Measurements from ENCODE around the gene CLTA. TPM values are rescaled to one million over a fixed set of nuclear protein-coding genes. Genes with fewer than 3 reads are reported as not detected.

The CLTA gene
- total and polyA plus RNA-seq, 2 donors, result 131 to 199 TPM

- Histone ChIP-seq H3K4me1 (ENCODE audit: control insufficient read depth in 2 of 2, insufficient read depth in 2 of 2, low read length in 2 of 2) (peaks cover 16 to 24% of the 10 kb centered on the region in 2 donors), H3K27me3 (ENCODE audit: control insufficient read depth in 2 of 2, insufficient read depth in 1 of 2, low read length in 1 of 2) (peaks cover 0 to 2% of the 10 kb centered on the region in 2 donors), H3K36me3 (ENCODE audit: control insufficient read depth in 2 of 2, insufficient read depth in 2 of 2, low read length in 1 of 2) (peaks cover 3 to 15% of the 10 kb centered on the region in 2 donors), H3K27ac (ENCODE audit: low read depth in 1 of 2, low read length in 1 of 2) (peak overlapping the region; percentile 84 to 87), H3K4me3 (ENCODE audit: low read length in 2 of 2) (peak overlapping the region; percentile 90 to 96), H3K9me3 (ENCODE audit: control insufficient read depth in 2 of 2, insufficient read depth in 1 of 2, low read length in 1 of 2) (no peaks in the 10 kb centered on the region)
- DNase-seq (ENCODE audit: low read depth in 6 of 9, low spot score in 9 of 9), result peak in 6 of 9 donors; percentile 6 to 55 (median 33)
- WGBS, result under 1% methylated on average over 18 of the region's 18 CpGs
Observed at GRCh38 chr9:36191290-36191645, 547 bp downstream of the CLTA start.

DNA sequence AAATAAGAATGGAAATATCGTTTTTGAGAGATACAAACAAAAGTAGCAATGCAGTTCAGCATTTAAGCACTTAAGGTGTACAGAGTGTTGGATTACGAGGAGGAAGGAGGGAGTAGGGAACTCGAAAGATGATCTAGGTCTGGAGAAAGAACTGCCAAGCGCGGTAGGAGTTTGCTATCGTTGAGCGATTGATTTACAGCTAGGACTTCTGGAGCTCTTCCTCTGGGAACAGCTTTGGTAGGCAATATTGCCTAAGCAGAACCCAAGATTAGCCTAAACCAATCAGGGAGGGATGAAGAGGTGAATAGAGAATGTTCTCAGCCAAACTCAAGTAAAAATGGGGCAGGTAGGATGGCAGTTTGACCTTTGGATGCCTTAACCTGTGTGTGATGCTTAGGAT, 965 bp downstream of the CLTA start:
- WGBS, result 6% methylated on average over 7 of the region's 7 CpGs
- H3K4me1 ChIP-seq (ENCODE audit: control insufficient read depth in 2 of 2, insufficient read depth in 2 of 2, low read length in 2 of 2), result peaks cover 16 to 24% of the 10 kb centered on the region in 2 donors
- peak overlapping the region; percentile 90 to 96 for H3K4me3 ChIP-seq (ENCODE audit: low read length in 2 of 2)
- no peaks in the 10 kb centered on the region for H3K9me3 ChIP-seq (ENCODE audit: control insufficient read depth in 2 of 2, insufficient read depth in 1 of 2, low read length in 1 of 2)
- peaks cover 0 to 2% of the 10 kb centered on the region in 2 donors for H3K27me3 ChIP-seq (ENCODE audit: control insufficient read depth in 2 of 2, insufficient read depth in 1 of 2, low read length in 1 of 2)
- H3K36me3 ChIP-seq (ENCODE audit: control insufficient read depth in 2 of 2, insufficient read depth in 2 of 2, low read length in 1 of 2), result peaks cover 4 to 18% of the 10 kb centered on the region in 2 donors
- no peak for DNase-seq (ENCODE audit: low read depth in 6 of 9, low spot score in 9 of 9)
- H3K27ac ChIP-seq (ENCODE audit: low read depth in 1 of 2, low read length in 1 of 2), result peak overlapping the region in 1 of 2 donors; percentile 84

GRCh38 chr9:36192196-36192595, 1.5 kb downstream of the CLTA start:
- Histone ChIP-seq H3K27ac (ENCODE audit: low read depth in 1 of 2, low read length in 1 of 2) (no peak overlapping the region), H3K9me3 (ENCODE audit: control insufficient read depth in 2 of 2, insufficient read depth in 1 of 2, low read length in 1 of 2) (no peaks in the 10 kb centered on the region), H3K36me3 (ENCODE audit: control insufficient read depth in 2 of 2, insufficient read depth in 2 of 2, low read length in 1 of 2) (peaks cover 8 to 22% of the 10 kb centered on the region in 2 donors), H3K4me1 (ENCODE audit: control insufficient read depth in 2 of 2, insufficient read depth in 2 of 2, low read length in 2 of 2) (peaks cover 16 to 24% of the 10 kb centered on the region in 2 donors), H3K4me3 (ENCODE audit: low read length in 2 of 2) (peak overlapping the region; percentile 90 to 96), H3K27me3 (ENCODE audit: control insufficient read depth in 2 of 2, insufficient read depth in 1 of 2, low read length in 1 of 2) (peaks cover 0 to 2% of the 10 kb centered on the region in 2 donors)
- no peak for DNase-seq (ENCODE audit: low read depth in 6 of 9, low spot score in 9 of 9)
- WGBS, result 87% methylated on average over 4 of the region's 4 CpGs

DNA sequence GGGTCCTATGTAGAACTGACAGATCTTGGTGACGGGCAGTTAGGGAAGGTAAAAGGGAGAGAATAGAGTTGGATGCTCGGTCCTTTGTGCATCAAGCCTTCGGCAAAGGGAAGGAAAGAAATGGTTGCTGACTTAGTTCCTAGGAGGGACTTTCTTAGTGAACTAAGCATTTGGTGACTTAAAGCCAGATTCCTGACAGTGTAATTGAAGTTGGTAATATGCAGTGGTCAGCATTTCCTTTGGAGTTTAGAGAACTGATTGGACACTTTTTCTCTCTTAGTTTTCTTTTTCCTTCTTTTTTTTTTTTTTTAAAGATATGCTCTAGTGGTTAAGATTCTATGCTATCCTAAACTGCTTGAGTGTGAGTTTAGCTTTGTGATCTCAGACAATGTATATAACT, 2.3 kb downstream of the CLTA start:
- H3K4me3 ChIP-seq (ENCODE audit: low read length in 2 of 2), result peak overlapping the region; percentile 15 to 23
- DNase-seq (ENCODE audit: low read depth in 6 of 9, low spot score in 9 of 9), result no peak
- 93% methylated on average over 3 of the region's 3 CpGs for WGBS

DNA sequence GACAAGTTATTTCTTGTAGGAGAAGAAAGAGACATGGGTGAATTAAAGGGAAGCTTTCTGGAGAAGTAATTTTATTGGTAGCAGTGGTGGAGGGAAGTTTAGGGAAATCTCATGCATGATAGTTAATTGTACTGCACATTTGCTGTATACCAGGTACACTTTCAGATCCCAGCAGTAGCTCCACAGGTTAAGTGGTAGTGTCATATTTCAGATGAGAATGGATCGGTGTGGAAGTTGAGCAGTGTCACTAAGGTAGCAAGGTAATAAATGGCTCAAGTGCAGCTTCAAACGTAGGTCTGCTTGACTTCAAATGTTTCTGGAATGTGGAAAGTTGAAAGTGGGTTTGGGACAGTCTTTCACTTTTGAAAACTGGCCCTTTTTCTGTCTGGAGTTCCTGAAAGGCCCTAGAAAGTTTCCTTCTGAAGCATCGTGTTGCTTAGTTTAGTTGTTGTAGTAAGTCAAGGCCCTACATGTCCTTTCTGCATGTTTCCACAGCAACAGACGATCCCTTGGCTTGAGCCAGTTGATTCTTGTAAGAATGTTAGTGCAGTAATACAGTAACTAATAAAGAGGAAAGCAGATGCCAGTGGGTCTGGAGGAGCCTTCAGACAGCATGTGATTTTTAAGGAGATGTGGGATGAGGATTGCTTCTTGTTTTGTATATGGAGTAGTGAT, 3.7 kb downstream of the CLTA start:
- Histone ChIP-seq H3K4me3 (ENCODE audit: low read length in 2 of 2) (no peak overlapping the region), H3K36me3 (ENCODE audit: control insufficient read depth in 2 of 2, insufficient read depth in 2 of 2, low read length in 1 of 2) (peaks cover 23 to 36% of the 10 kb centered on the region in 2 donors), H3K27ac (ENCODE audit: low read depth in 1 of 2, low read length in 1 of 2) (peak overlapping the region in 1 of 2 donors; percentile 63), H3K9me3 (ENCODE audit: control insufficient read depth in 2 of 2, insufficient read depth in 1 of 2, low read length in 1 of 2) (no peaks in the 10 kb centered on the region), H3K4me1 (ENCODE audit: control insufficient read depth in 2 of 2, insufficient read depth in 2 of 2, low read length in 2 of 2) (peaks cover 16 to 24% of the 10 kb centered on the region in 2 donors), H3K27me3 (ENCODE audit: control insufficient read depth in 2 of 2, insufficient read depth in 1 of 2, low read length in 1 of 2) (no peaks in the 10 kb centered on the region)
- WGBS, result 93% methylated on average over 4 of the region's 4 CpGs
- DNase-seq (ENCODE audit: low read depth in 6 of 9, low spot score in 9 of 9), result no peak

More for the DNA sequence above, 2.3 kb downstream of the CLTA start:
- peaks cover 0 to 2% of the 10 kb centered on the region in 2 donors for H3K27me3 ChIP-seq (ENCODE audit: control insufficient read depth in 2 of 2, insufficient read depth in 1 of 2, low read length in 1 of 2)
- peak overlapping the region in 1 of 2 donors; percentile 14 for H3K27ac ChIP-seq (ENCODE audit: low read depth in 1 of 2, low read length in 1 of 2)
- peaks cover 16 to 24% of the 10 kb centered on the region in 2 donors for H3K4me1 ChIP-seq (ENCODE audit: control insufficient read depth in 2 of 2, insufficient read depth in 2 of 2, low read length in 2 of 2)
- H3K36me3 ChIP-seq (ENCODE audit: control insufficient read depth in 2 of 2, insufficient read depth in 2 of 2, low read length in 1 of 2), result peaks cover 9 to 24% of the 10 kb centered on the region in 2 donors
- H3K9me3 ChIP-seq (ENCODE audit: control insufficient read depth in 2 of 2, insufficient read depth in 1 of 2, low read length in 1 of 2), result no peaks in the 10 kb centered on the region

DNA sequence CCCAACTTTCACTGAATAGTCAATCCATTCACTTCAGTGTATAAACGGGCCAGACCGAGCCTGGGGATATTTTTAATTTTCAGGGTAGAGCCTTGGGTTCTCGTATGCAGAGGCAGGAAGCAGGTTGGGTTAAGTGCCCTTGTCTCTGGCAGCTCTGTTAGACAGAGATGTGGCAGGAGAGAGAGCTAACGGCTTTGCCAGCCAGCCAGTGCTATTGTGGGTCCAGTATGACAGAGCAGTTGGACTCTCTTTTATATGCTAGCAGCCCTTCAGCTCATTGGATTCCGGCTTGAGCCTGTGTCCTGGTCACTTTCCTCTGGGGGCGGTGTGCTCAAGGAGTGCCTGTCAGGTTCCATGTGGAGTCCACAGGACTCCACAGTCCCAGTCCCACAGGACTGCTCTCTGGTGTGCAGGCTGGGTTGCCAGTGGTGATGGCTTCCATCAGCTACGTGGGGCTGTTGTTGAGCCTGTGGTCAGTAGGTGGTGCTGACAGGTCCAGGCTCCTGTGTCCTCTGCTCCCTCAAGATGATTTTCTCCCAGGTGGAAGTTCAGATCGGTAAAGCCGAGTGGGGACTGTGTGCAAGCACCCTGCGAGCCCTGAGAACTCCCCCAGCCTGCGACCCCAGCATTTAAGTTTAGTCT, 14.3 kb downstream of the CLTA start:
- no peak overlapping the region for H3K27ac ChIP-seq (ENCODE audit: low read depth in 1 of 2, low read length in 1 of 2)
- no peaks in the 10 kb centered on the region for H3K9me3 ChIP-seq (ENCODE audit: control insufficient read depth in 2 of 2, insufficient read depth in 1 of 2, low read length in 1 of 2)
- H3K4me1 ChIP-seq (ENCODE audit: control insufficient read depth in 2 of 2, insufficient read depth in 2 of 2, low read length in 2 of 2), result no peaks in the 10 kb centered on the region
- no peak overlapping the region for H3K4me3 ChIP-seq (ENCODE audit: low read length in 2 of 2)
- no peak for DNase-seq (ENCODE audit: low read depth in 6 of 9, low spot score in 9 of 9)
- no peaks in the 10 kb centered on the region for H3K27me3 ChIP-seq (ENCODE audit: control insufficient read depth in 2 of 2, insufficient read depth in 1 of 2, low read length in 1 of 2)
- H3K36me3 ChIP-seq (ENCODE audit: control insufficient read depth in 2 of 2, insufficient read depth in 2 of 2, low read length in 1 of 2), result peaks cover 72 to 94% of the 10 kb centered on the region in 2 donors
- WGBS, result 98% methylated on average over 11 of the region's 11 CpGs

- Histone ChIP-seq H3K27me3 (ENCODE audit: control insufficient read depth in 2 of 2, insufficient read depth in 1 of 2, low read length in 1 of 2) (no peaks in the 10 kb centered on the region), H3K36me3 (ENCODE audit: control insufficient read depth in 2 of 2, insufficient read depth in 2 of 2, low read length in 1 of 2) (peaks cover 79 to 94% of the 10 kb centered on the region in 2 donors), H3K27ac (ENCODE audit: low read depth in 1 of 2, low read length in 1 of 2) (peak overlapping the region in 1 of 2 donors; percentile 21), H3K9me3 (ENCODE audit: control insufficient read depth in 2 of 2, insufficient read depth in 1 of 2, low read length in 1 of 2) (no peaks in the 10 kb centered on the region), H3K4me3 (ENCODE audit: low read length in 2 of 2) (no peak overlapping the region), H3K4me1 (ENCODE audit: control insufficient read depth in 2 of 2, insufficient read depth in 2 of 2, low read length in 2 of 2) (no peaks in the 10 kb centered on the region)
- WGBS, result 94% methylated on average over 4 of the region's 4 CpGs
- no peak for DNase-seq (ENCODE audit: low read depth in 6 of 9, low spot score in 9 of 9)
Observed at GRCh38 chr9:36207016-36207415, 16.3 kb downstream of the CLTA start.

DNA sequence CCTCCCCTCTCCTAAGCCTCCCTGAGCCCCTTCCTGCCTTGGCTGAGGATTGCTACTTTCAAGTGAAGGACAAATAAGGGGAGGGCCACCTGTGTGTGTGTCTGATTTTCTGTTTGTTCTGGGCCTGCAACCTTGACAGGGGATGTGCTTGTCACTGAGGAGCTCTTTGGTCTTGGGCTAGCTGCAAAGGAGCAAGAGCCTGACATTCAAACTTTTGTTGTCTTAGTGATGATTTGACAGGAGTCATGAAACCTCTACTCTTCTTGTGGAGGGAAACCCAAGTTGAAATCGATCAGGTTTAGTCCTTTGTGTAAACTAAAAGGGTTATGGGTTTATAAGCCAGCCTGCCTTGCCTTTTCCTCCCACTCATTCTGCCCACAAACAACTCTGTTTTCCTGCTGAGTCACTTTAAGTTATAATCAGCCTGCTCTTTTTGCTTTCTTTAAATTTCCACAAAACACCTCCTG, 16.9 kb downstream of the CLTA start:
- Histone ChIP-seq H3K4me1 (ENCODE audit: control insufficient read depth in 2 of 2, insufficient read depth in 2 of 2, low read length in 2 of 2) (no peaks in the 10 kb centered on the region), H3K27ac (ENCODE audit: low read depth in 1 of 2, low read length in 1 of 2) (no peak overlapping the region)
- 2% methylated on average over 1 of the region's 1 CpG for WGBS

GRCh38 chr9:36208521-36209253, 18.0 kb downstream of the CLTA start:
- H3K9me3 ChIP-seq (ENCODE audit: control insufficient read depth in 2 of 2, insufficient read depth in 1 of 2, low read length in 1 of 2), result no peaks in the 10 kb centered on the region
- 97% methylated on average over 10 of the region's 10 CpGs for WGBS
- no peak overlapping the region for H3K4me3 ChIP-seq (ENCODE audit: low read length in 2 of 2)
- no peak overlapping the region for H3K27ac ChIP-seq (ENCODE audit: low read depth in 1 of 2, low read length in 1 of 2)
- no peak for DNase-seq (ENCODE audit: low read depth in 6 of 9, low spot score in 9 of 9)
- no peaks in the 10 kb centered on the region for H3K27me3 ChIP-seq (ENCODE audit: control insufficient read depth in 2 of 2, insufficient read depth in 1 of 2, low read length in 1 of 2)
- H3K4me1 ChIP-seq (ENCODE audit: control insufficient read depth in 2 of 2, insufficient read depth in 2 of 2, low read length in 2 of 2), result no peaks in the 10 kb centered on the region
- peaks cover 85 to 95% of the 10 kb centered on the region in 2 donors for H3K36me3 ChIP-seq (ENCODE audit: control insufficient read depth in 2 of 2, insufficient read depth in 2 of 2, low read length in 1 of 2)

More for the DNA sequence above, 16.9 kb downstream of the CLTA start:
- DNase-seq (ENCODE audit: low read depth in 6 of 9, low spot score in 9 of 9), result no peak
- Histone ChIP-seq H3K4me3 (ENCODE audit: low read length in 2 of 2) (no peak overlapping the region), H3K36me3 (ENCODE audit: control insufficient read depth in 2 of 2, insufficient read depth in 2 of 2, low read length in 1 of 2) (peaks cover 79 to 94% of the 10 kb centered on the region in 2 donors), H3K27me3 (ENCODE audit: control insufficient read depth in 2 of 2, insufficient read depth in 1 of 2, low read length in 1 of 2) (no peaks in the 10 kb centered on the region), H3K9me3 (ENCODE audit: control insufficient read depth in 2 of 2, insufficient read depth in 1 of 2, low read length in 1 of 2) (no peaks in the 10 kb centered on the region)

Measured in thymus (tissue), 11 donors.